ENCODE data around the gene NDRG4. TPM values are rescaled to one million over a fixed set of nuclear protein-coding genes. Genes with fewer than 3 reads are reported as not detected.

NDRG4 gene
- total RNA-seq, 2 experiments from 2014 or later = 3.0 to 3.6 TPM

DNA sequence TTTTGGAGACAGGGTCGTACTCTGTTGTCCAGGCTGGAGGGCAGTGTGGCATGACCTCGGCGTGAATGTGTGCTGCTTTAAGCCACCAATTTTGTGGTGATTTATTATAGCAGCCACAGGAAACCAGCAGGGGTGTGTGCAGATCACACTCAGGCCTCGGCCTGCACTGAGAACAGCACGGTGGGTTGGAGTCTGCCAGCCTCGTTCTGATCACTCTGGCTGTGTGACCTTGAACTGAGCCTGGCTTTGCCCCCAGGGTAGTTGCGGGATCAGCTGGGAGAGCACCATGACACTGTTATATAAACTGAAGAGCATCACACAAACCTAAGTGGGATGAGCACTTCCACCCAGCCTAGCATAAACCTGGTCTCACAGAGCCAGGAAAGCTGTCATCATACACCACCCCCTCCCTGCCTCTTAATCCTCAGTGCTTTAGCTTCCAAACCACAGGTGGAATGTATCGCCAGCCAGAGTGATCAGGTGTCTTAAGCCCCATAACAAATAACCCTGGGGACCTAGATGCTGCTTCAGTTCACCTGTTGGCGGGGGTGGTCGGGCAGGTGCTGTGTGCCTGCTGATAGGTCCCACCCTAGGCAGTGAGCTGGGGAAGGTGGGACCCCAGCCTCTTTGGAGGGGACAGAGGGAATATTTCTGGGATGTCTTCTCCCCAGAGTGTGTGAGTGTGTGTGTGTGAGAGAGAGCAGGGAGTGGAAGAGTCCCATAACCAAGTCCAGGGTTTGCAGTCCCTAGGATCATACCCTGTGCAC, 28.6 kb upstream of the NDRG4 start:
- Mint-ChIP-seq H3K4me3 (no peak overlapping the region), H3K27ac (no peak overlapping the region), H3K4me1 (ENCODE audit: low read depth) (no peaks in the 10 kb centered on the region), H3K27me3 (ENCODE audit: low read depth) (peaks cover 23% of the 10 kb centered on the region), H3K36me3 (ENCODE audit: low read depth) (no peaks in the 10 kb centered on the region), H3K9me3 (no peaks in the 10 kb centered on the region)
- CTCF ChIA-PET = interaction anchor here (2.1 kb wide), 1 partner anchor 16 kb away, joined by 6 read pairs; no protein-coding TSS in a partner anchor
- intact Hi-C loops (cut with micrococcal nuclease) = no loop called here
- no peak for DNase-seq

DNA sequence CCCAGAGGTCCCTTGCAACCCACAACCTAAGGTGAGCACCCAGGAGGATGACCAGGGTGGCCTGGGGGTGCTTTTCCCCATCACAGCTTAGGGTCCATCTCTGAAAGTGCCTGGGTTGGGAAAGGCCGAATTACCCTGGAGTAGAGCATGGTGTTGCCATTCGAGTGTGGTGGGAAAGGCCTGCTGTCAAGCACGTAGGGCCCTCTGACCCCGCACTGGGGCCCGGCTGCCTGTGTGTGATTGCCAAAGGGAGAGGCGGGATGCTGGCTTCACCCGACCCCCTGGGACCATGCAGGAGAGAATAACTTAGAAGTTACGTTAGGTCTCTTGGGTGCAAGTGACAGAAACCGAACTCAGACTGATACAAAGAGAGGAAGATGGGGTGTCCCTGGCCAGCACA, 27.7 kb upstream of the NDRG4 start:
- CTCF ChIA-PET = interaction anchor here (2.1 kb wide), 1 partner anchor 15 kb away, joined by 6 read pairs; no protein-coding TSS in a partner anchor
- Mint-ChIP-seq H3K4me3 (no peak overlapping the region), H3K36me3 (ENCODE audit: low read depth) (no peaks in the 10 kb centered on the region), H3K9me3 (no peaks in the 10 kb centered on the region), H3K27me3 (ENCODE audit: low read depth) (peaks cover 16% of the 10 kb centered on the region), H3K27ac (no peak overlapping the region), H3K4me1 (ENCODE audit: low read depth) (no peaks in the 10 kb centered on the region)
- intact Hi-C loops (cut with micrococcal nuclease) = no loop called here
- no peak for DNase-seq

DNA sequence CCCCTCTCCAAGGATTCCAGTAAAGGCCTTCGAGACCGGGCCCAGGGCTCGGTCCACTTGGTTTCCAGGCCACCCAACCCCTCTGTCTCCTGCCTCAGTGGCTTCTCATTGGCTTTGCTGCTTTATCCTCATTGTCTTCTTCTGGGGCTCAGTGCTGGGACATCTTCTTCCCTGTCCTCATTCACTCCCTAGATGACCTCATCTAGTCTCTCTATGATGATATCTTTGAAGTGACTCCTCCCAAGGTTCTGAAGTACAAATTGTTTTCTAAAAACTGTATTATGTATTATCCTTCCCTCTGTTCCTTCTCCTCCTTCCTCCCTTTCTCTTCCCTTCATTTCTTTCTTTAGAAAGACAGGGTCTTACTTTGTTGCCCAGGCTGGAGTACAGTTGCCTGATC, 27.1 kb upstream of the NDRG4 start:
- DNase-seq = no peak
- Mint-ChIP-seq H3K4me1 (ENCODE audit: low read depth) (no peaks in the 10 kb centered on the region), H3K27me3 (ENCODE audit: low read depth) (peaks cover 14% of the 10 kb centered on the region), H3K9me3 (no peaks in the 10 kb centered on the region), H3K36me3 (ENCODE audit: low read depth) (no peaks in the 10 kb centered on the region), H3K27ac (no peak overlapping the region), H3K4me3 (no peak overlapping the region)
- intact Hi-C loops (cut with micrococcal nuclease) = no loop called here
- CTCF ChIA-PET = interaction anchor here (0.7 kb wide), 1 partner anchor 15 kb away, joined by 3 read pairs; no protein-coding TSS in a partner anchor

DNA sequence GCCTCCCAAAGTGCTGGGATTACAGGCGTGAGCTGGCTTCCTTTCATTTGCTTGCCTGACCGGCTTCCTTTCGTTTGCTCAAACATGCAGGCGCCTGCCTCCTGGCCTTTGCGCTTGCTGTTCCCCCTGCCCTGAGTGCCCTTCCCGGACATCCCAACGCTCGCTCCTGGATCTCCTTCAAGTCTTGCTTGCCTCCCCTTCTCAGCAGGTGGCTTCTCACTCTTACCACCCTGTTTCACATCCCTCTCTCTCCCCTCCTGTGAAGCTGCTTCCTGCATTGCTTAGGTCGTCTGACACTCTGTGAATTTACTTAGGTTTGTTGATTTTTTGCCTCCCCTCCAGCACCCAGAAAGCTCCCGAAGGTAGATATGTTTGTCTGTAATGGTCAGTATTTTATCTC, 25.6 kb upstream of the NDRG4 start:
- Mint-ChIP-seq H3K27me3 (ENCODE audit: low read depth) (peaks cover 3% of the 10 kb centered on the region), H3K36me3 (ENCODE audit: low read depth) (no peaks in the 10 kb centered on the region), H3K4me3 (no peak overlapping the region), H3K27ac (no peak overlapping the region), H3K4me1 (ENCODE audit: low read depth) (no peaks in the 10 kb centered on the region), H3K9me3 (no peaks in the 10 kb centered on the region)
- CTCF ChIA-PET = interaction anchor here (1.0 kb wide), 1 partner anchor 48 kb away, joined by 6 read pairs; no protein-coding TSS in a partner anchor
- DNase-seq = no peak
- intact Hi-C loops (cut with micrococcal nuclease) = no loop called here

DNA sequence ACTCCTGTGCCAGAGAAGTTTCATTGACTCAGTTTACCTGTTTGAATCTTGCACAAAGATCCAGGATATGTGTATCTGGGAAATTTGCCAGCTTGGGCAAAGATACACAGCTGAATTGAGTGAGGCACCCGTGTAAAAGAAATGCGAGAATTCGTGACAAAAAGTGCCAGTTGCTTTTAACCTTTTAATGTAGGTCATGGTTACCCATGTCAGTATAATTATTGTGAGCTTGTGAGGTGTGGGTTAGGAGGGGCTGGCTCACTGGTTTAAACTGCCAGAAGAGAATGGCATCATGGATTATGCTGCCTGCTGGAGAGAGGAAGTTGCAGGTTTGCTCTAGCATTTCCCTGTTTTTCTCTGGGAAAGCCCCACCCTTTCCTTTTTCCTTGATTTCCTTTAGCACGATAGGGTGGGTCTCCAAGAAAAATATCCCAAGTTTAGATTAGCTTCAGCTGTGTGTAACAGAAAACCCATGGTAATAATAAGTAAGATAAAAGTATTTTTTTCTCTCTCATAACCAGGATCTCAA, 24.8 kb upstream of the NDRG4 start:
- H3K36me3 Mint-ChIP-seq (ENCODE audit: low read depth) = no peaks in the 10 kb centered on the region
- intact Hi-C loops (cut with micrococcal nuclease) = no loop called here
- H3K9me3 Mint-ChIP-seq = no peaks in the 10 kb centered on the region
- H3K4me3 Mint-ChIP-seq = no peak overlapping the region
- H3K27me3 Mint-ChIP-seq (ENCODE audit: low read depth) = peaks cover 2% of the 10 kb centered on the region
- CTCF ChIA-PET = interaction anchor here (1.0 to 1.3 kb wide), 2 partner anchors 12 to 49 kb away, joined by 5 to 6 read pairs; no protein-coding TSS in a partner anchor
- no peak overlapping the region for H3K27ac Mint-ChIP-seq
- H3K4me1 Mint-ChIP-seq (ENCODE audit: low read depth) = no peaks in the 10 kb centered on the region
- no peak for DNase-seq

DNA sequence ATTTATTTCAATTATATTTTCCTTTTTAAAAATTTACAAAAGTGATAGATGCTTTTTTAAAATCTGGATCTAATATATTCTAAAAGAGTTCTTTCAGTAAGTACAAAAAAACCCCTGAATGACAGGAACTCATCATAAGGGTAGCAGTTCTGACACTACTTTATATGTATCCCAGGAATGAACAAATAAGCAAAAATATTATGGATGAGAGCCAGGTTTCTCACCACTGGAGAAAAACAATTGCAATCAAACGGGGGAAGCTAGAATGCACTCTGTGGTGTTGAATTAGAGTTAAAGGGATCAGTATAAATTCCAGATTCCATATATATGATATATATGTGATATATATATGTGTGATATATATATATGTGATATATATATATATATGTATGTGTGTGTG, 23.2 kb upstream of the NDRG4 start:
- DNase-seq = no peak
- H3K9me3 Mint-ChIP-seq = no peaks in the 10 kb centered on the region
- no peak overlapping the region for H3K27ac Mint-ChIP-seq
- no peaks in the 10 kb centered on the region for H3K4me1 Mint-ChIP-seq (ENCODE audit: low read depth)
- no peak overlapping the region for H3K4me3 Mint-ChIP-seq
- peaks cover 2% of the 10 kb centered on the region for H3K27me3 Mint-ChIP-seq (ENCODE audit: low read depth)
- no peaks in the 10 kb centered on the region for H3K36me3 Mint-ChIP-seq (ENCODE audit: low read depth)
- intact Hi-C loops (cut with micrococcal nuclease) = no loop called here
- CTCF ChIA-PET = interaction anchor here (1.2 kb wide), 1 partner anchor 142 kb away, joined by 3 read pairs; no protein-coding TSS in a partner anchor

DNA sequence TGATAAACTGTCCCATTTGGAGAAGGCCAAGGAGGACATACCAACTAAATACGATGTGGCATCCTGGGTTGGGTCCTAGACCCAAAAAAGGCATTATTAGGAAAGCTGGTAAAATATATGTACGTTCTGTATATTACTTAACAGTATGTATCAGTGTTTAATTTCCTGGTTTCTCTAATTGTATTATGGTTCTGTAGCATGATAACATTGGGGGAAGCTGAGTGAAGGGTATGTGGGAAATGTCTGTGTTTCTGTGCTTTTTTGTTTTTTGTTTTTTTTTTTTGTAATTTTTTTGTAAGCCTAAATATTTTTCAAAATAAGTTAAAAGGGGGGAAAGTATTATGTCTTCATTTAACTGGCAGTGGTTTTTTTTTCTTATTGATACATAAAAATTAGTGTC, 21.5 kb upstream of the NDRG4 start:
- Mint-ChIP-seq H3K4me1 (ENCODE audit: low read depth) (no peaks in the 10 kb centered on the region), H3K27me3 (ENCODE audit: low read depth) (peaks cover 2% of the 10 kb centered on the region), H3K4me3 (no peak overlapping the region), H3K9me3 (no peaks in the 10 kb centered on the region), H3K27ac (no peak overlapping the region), H3K36me3 (ENCODE audit: low read depth) (no peaks in the 10 kb centered on the region)
- intact Hi-C loops (cut with micrococcal nuclease) = no loop called here
- CTCF ChIA-PET = interaction anchor here (1.4 kb wide), 1 partner anchor 139 kb away, joined by 3 read pairs; no protein-coding TSS in a partner anchor
- no peak for DNase-seq

DNA sequence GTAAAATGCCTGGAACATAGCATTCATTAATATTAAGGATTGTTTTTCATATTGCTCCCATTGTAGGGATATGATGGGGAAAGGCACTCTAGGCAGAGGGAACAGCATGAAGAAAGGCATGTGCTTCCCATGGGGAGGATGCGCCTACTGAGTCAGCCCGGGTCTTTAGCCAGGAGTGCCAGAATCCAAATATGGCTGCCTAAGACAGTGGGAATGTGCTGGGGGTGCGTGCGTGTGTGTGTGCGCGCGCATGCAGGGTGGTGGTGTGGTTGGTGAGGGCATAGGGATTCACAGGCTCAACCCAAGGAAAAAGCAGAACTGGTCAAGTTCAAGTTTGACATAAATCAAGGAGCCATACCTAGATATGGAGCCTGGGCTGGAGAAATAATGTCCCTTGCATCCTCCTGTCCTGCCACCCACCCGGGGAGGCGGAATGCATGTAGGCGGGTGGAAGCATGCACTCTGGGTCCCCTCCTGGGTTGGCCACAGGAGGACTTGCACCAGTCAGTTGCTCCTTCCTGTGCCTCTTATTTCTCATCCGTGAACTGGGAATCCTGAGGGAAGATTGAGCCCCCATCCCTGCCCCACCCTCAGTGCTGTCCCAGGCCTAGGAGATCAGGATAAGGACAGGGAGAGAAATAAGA, 18.6 kb upstream of the NDRG4 start:
- H3K4me1 Mint-ChIP-seq (ENCODE audit: low read depth) = no peaks in the 10 kb centered on the region
- H3K36me3 Mint-ChIP-seq (ENCODE audit: low read depth) = no peaks in the 10 kb centered on the region
- CTCF ChIA-PET = no interaction called here
- H3K9me3 Mint-ChIP-seq = no peaks in the 10 kb centered on the region
- no peak overlapping the region for H3K27ac Mint-ChIP-seq
- no peak overlapping the region for H3K4me3 Mint-ChIP-seq
- intact Hi-C loops (cut with micrococcal nuclease) = no loop called here
- DNase-seq = no peak
- H3K27me3 Mint-ChIP-seq (ENCODE audit: low read depth) = peaks cover 2% of the 10 kb centered on the region

DNA sequence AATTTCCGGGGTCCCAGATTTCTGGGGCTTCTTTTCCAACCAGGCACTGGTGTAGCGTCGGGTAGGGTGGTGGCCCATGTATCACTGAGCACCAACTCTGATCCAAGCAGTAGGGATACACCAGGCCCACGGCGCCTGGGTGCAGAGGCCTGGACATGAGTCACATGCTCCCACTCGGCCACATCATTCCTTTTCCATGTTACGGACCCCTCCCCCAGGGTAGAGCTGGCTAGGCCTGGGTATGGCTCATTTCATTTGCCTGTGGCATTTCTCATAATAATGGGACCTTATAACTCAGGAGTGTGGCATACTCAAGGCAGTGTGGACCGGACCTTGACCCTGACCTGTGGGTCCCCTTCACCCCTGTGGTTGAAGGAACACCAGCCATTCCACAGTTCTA, 18.0 kb upstream of the NDRG4 start:
- CTCF ChIA-PET = no interaction called here
- DNase-seq = no peak
- H3K9me3 Mint-ChIP-seq = no peaks in the 10 kb centered on the region
- H3K36me3 Mint-ChIP-seq (ENCODE audit: low read depth) = no peaks in the 10 kb centered on the region
- intact Hi-C loops (cut with micrococcal nuclease) = no loop called here
- H3K27me3 Mint-ChIP-seq (ENCODE audit: low read depth) = peaks cover 3% of the 10 kb centered on the region
- H3K4me3 Mint-ChIP-seq = no peak overlapping the region
- no peak overlapping the region for H3K27ac Mint-ChIP-seq
- H3K4me1 Mint-ChIP-seq (ENCODE audit: low read depth) = no peaks in the 10 kb centered on the region

DNA sequence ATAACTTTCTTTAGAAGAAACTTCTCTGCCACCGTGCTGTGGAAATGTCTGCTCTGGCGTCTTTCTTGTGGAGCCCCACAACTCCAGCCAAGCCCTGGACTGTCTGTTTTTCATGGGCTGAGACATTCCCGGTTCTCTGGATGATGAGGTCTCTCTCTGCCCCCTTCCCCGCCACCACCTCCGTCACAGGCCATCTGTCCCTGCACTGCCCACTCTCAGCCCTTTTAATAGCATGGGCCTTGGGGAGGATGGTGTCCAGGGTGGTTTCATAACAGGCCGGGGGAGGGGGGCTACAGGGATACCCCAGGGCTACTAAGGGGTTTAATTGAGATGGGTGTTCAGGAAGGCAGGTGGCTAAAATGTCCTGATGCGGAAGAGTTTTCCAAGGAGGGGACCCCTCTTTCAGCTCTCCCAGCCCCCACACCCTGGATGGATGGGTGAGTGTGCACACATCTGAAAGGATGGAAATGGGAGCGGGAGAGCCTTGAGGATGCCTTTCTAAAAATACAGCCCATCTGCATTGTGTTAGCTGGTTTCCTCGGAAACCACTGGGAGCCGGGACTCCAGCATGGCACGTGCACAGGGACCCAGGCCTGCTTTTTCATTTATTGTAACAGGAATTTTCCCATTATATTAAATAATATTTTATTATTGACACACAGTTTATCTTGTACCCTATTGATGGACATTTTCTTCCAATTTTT, 14.6 kb upstream of the NDRG4 start:
- no peaks in the 10 kb centered on the region for H3K36me3 Mint-ChIP-seq (ENCODE audit: low read depth)
- intact Hi-C loops (cut with micrococcal nuclease) = loop anchor here (5.0 kb wide), 1 partner anchor 463 kb away; no protein-coding TSS in a partner anchor
- no peaks in the 10 kb centered on the region for H3K4me1 Mint-ChIP-seq (ENCODE audit: low read depth)
- H3K9me3 Mint-ChIP-seq = no peaks in the 10 kb centered on the region
- H3K4me3 Mint-ChIP-seq = no peak overlapping the region
- H3K27ac Mint-ChIP-seq = no peak overlapping the region
- CTCF ChIA-PET = interaction anchor here (1.1 to 6.8 kb wide), 2 partner anchors 10 to 150 kb away, joined by 4 to 130 read pairs; no protein-coding TSS in a partner anchor
- DNase-seq = no peak
- peaks cover 5% of the 10 kb centered on the region for H3K27me3 Mint-ChIP-seq (ENCODE audit: low read depth)

DNA sequence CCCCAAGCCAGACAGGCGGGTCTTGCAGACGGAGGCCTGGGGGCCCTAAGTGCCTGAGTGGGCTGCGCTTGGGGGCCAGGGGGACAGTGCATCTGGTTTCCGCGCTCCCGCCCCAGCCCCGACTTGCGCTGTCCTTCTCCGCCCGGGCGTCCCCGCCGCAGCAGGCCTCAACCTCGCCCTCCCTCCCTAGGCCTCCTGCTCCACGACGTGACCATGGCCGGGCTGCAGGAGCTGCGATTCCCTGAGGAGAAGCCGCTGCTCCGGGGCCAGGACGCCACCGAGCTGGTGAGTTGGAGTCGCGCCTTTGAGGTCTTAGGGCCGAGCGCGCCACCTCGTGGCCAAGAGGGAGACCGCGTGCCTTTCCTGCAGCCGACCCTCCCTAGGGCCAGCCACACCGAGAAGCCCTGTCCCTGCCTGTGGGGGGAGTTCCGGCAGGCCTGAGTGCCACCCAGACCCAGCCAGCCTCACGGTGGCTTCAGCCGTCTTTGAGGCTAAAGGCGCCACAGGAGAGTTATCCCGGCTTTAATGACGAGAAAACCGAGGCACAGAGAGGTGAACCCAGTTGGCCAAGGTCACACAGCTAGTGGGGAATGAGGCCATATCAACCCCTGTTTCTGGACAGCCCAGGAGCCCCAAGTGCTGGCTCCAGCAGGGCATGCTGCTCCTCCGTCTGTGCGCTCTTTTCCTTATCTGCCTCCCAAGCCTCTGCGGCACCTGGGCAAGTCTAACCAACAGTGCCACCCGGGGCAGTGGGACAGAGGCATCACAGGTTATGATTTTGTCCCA, 12.2 kb upstream of the NDRG4 start:
- Mint-ChIP-seq H3K4me1 (ENCODE audit: low read depth) (no peaks in the 10 kb centered on the region), H3K27me3 (ENCODE audit: low read depth) (peaks cover 5% of the 10 kb centered on the region), H3K9me3 (no peaks in the 10 kb centered on the region), H3K4me3 (no peak overlapping the region), H3K27ac (no peak overlapping the region), H3K36me3 (ENCODE audit: low read depth) (no peaks in the 10 kb centered on the region)
- CTCF ChIA-PET = interaction anchor here (0.6 to 6.8 kb wide), 25 partner anchors 12 to 477 kb away, joined by 3 to 130 read pairs (median 4); partner anchors contain the start of gene NDRG4
- peak; percentile 82 for DNase-seq
- intact Hi-C loops (cut with micrococcal nuclease) = loop anchor here (1.0 to 5.0 kb wide), 3 partner anchors 142 to 465 kb away; no protein-coding TSS in a partner anchor
